ENCODE measurements around the gene NCL.

NCL gene

GRCh38 chr2:231480781-231481180 is 16.5 kb upstream of the NCL start:
- DNase-seq (ENCODE audit: low spot score), result no peak
- no peak for TF ChIP-seq CTCF (IDR thresholded peaks at IDR 0.05; ENCODE audit: extremely low read depth, missing control alignments)

GRCh38 chr2:231479455-231479854 is 15.2 kb upstream of the NCL start:
- TF ChIP-seq CTCF (IDR thresholded peaks at IDR 0.05; ENCODE audit: extremely low read depth, missing control alignments), result no peak
- no peak for DNase-seq (ENCODE audit: low spot score)

- TF ChIP-seq CTCF (IDR thresholded peaks at IDR 0.05; ENCODE audit: extremely low read depth, missing control alignments), result no peak
Observed at GRCh38 chr2:231476920-231477319, 12.6 kb upstream of the NCL start.

DNA sequence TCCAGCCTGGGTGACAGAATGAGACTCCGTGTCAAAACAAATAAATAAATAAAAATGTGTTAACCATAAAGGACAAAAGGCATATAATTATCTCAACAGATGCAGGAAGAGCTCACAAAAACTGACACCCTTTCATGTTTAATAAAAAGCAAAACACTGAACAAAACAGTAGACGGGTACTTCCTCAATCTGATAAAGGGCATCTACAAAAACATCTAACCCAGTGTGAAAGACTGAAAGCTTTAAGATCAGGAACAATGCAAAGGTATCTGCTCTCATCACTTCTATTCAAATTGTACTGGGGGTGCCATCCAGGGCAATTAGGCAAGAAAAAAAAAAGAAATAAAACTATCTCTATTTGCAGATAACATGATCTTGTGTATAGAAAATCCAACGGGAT is 11.7 kb upstream of the NCL start:
- DNase-seq (ENCODE audit: low spot score), result no peak
- TF ChIP-seq CTCF (IDR thresholded peaks at IDR 0.05; ENCODE audit: extremely low read depth, missing control alignments), result no peak

More at GRCh38 chr2:231476920-231477319, 12.6 kb upstream of the NCL start:
- DNase-seq (ENCODE audit: low spot score), result no peak

DNA sequence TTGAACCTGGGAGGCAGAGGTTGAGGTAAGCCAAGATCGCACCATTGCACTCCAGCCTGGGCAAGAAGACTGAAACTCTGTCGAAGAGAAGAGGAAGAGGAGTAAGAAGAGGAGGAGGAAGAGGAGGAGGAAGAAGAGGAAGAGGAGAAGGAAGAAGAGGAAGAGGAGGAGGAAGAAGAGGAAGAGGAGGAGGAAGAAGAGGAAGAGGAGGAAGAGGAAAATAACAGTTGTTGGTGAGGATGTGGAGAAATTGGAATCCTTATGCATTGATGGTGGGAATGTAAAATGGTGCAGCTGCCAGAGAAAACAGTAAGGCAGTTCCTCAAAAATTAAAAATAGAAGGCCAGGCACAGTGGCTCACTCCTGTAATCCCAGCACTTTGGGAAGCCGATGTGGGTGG is 8.5 kb upstream of the NCL start:
- TF ChIP-seq CTCF (IDR thresholded peaks at IDR 0.05; ENCODE audit: extremely low read depth, missing control alignments), result no peak
- DNase-seq (ENCODE audit: low spot score), result no peak

DNA sequence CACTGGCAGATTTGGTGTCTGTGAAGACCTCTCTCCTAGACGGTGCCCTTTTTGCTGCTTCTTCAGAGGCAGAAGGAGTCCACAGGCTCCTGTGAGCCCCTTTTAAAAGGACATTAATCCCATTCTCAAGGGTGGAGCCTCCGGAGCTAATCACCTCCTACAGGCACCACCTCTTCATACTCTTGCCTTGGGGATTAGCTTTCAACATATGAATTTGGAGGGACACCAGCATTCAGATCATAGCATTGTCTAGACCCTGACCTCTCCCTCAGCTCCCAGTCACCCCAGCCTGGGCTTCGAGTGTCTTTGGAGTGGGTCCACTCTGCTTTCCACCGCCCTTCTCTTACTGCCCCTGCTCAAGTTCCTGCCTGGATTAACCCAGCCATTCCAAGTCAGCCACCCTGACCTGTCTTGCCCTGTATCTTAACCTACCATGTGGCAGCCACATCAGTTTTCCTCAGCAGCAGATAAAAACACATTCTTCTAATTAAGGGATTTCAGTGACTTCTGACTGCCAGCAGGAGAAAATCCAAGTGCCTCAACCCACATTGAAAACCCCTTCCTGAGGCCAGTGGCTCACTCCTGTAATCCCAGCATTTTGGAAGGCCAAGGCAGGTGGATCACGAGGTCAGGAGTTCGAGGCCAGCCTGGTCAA is 6.1 kb upstream of the NCL start:
- no peak for DNase-seq (ENCODE audit: low spot score)
- no peak for TF ChIP-seq CTCF (IDR thresholded peaks at IDR 0.05; ENCODE audit: extremely low read depth, missing control alignments)

- DNase-seq (ENCODE audit: low spot score), result no peak
- TF ChIP-seq CTCF (IDR thresholded peaks at IDR 0.05; ENCODE audit: extremely low read depth, missing control alignments), result no peak
Observed at GRCh38 chr2:231469583-231469950, 5.3 kb upstream of the NCL start.
